Suprapubic skin (tissue), 4 donors: Measurements from ENCODE around the gene CDK5R1. TPM values are rescaled to one million over a fixed set of nuclear protein-coding genes. Genes with fewer than 3 reads are reported as not detected.

ENCODE experiments used
- DNase-seq, 2 donors: peaks; one replicate each; pipeline ENCODE4 v3.0.0-alpha.2; 2019; ENCODE audit warnings: low spot score in 2 of 2
- H3K27ac ChIP-seq: fragments of 200-600 bp; sonication (generic); one replicate; pipeline ENCODE4 v1.5.1; 2019
- H3K27me3 ChIP-seq: fragments of 200-600 bp; sonication (generic); one replicate; pipeline ENCODE4 v1.5.1; 2019
- H3K36me3 ChIP-seq: fragments of 200-600 bp; sonication (generic); one replicate; pipeline ENCODE4 v1.5.1; 2019
- H3K4me1 ChIP-seq: fragments of 200-600 bp; sonication (generic); one replicate; pipeline ENCODE4 v1.5.1; 2019
- H3K4me3 ChIP-seq: fragments of 200-600 bp; sonication (generic); one replicate; pipeline ENCODE4 v1.5.1; 2019; ENCODE audit warnings: mild to moderate bottlenecking
- H3K9me3 ChIP-seq: fragments of 200-600 bp; sonication (generic); one replicate; pipeline ENCODE4 v1.5.1; 2019
- EP300 ChIP-seq: sonication (generic); formaldehyde crosslinking; IDR thresholded peaks from one replicate; pipeline ENCODE4 v1.6.1; 2017; ENCODE audit warnings: antibody characterized with exemption
- POLR2A ChIP-seq, 2 donors: fragments of 450-650 bp; IDR thresholded peaks; one replicate each; pipeline ENCODE4 v1.6.1; 2017; ENCODE audit warnings: antibody characterized with exemption in 2 of 2, mild to moderate bottlenecking in 2 of 2, moderate library complexity in 2 of 2
- POLR2AphosphoS5 ChIP-seq, 3 donors: sonication (generic); formaldehyde crosslinking; IDR thresholded peaks; one replicate each; pipeline ENCODE4 v1.6.1; 2017; ENCODE audit warnings: antibody characterized with exemption in 3 of 3
- WGBS: methylation state at CpG from one replicate; pipeline ENCODE4 v1.1.5; 2018; 5-methylcytosine and 5-hydroxymethylcytosine counted together
- total RNA-seq, 4 donors: library from RNA; depleted of rRNA; stranded (reverse); fragments of >200 nt; gene quantifications; one replicate each; pipeline ENCODE4 v1.1.0, GENCODE V29; 2016
- TF ChIP-seq, protein P1 (sequence below), 2 donors: fragments of 200-600 bp in 1 of 2; fragments of 450-650 bp in 1 of 2; sonication (generic) in 1 of 2; IDR thresholded peaks; one replicate each; pipeline ENCODE4 v1.5.1; 2016 to 2019; ENCODE audit warnings: antibody characterized with exemption in 2 of 2, mild to moderate bottlenecking in 1 of 2, moderate library complexity in 1 of 2

Gene CDK5R1
- total RNA-seq, 4 donors from 2014 or later = 3.5 to 6.9 (median 5.5) TPM

GRCh38 chr17:32528825-32529224, 42.0 kb downstream of the CDK5R1 start:
- 92% methylated on average over 7 of the region's 7 CpGs for WGBS
- no peak overlapping the region for H3K4me3 ChIP-seq
- TF ChIP-seq EP300 (no peak), POLR2A (IDR thresholded peaks at IDR 0.05) (no peak), POLR2AphosphoS5 (IDR thresholded peaks at IDR 0.05) (no peak)
- TF ChIP-seq, protein P1, sequence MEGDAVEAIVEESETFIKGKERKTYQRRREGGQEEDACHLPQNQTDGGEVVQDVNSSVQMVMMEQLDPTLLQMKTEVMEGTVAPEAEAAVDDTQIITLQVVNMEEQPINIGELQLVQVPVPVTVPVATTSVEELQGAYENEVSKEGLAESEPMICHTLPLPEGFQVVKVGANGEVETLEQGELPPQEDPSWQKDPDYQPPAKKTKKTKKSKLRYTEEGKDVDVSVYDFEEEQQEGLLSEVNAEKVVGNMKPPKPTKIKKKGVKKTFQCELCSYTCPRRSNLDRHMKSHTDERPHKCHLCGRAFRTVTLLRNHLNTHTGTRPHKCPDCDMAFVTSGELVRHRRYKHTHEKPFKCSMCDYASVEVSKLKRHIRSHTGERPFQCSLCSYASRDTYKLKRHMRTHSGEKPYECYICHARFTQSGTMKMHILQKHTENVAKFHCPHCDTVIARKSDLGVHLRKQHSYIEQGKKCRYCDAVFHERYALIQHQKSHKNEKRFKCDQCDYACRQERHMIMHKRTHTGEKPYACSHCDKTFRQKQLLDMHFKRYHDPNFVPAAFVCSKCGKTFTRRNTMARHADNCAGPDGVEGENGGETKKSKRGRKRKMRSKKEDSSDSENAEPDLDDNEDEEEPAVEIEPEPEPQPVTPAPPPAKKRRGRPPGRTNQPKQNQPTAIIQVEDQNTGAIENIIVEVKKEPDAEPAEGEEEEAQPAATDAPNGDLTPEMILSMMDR (IDR thresholded peaks at IDR 0.05) = no peak
- H3K4me1 ChIP-seq = no peaks in the 10 kb centered on the region
- H3K36me3 ChIP-seq = no peaks in the 10 kb centered on the region
- no peaks in the 10 kb centered on the region for H3K9me3 ChIP-seq
- DNase-seq = no peak
- no peak overlapping the region for H3K27ac ChIP-seq
- no peaks in the 10 kb centered on the region for H3K27me3 ChIP-seq

DNA sequence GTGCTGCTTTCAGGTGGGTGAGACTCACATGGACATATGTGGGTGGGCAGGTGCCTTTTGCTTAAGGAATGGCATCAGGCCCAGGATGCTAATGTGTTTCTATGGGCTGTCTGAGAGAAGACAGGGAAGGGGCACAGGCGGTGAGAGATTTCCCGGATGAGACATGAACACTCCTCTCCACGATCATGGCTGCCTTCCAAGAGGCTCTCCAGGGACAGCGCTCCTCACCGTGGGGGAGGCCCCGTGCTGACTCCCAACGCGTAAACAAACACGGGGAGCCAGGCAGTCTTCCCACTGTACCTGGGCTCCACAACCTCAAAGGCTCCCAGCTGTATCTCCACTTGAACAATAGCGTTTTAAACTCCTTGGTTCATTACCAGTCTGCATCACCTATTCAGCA, 42.8 kb downstream of the CDK5R1 start:
- TF ChIP-seq, protein P1 (IDR thresholded peaks at IDR 0.05) = no peak
- TF ChIP-seq POLR2AphosphoS5 (IDR thresholded peaks at IDR 0.05) (no peak), POLR2A (IDR thresholded peaks at IDR 0.05) (no peak), EP300 (no peak)
- 82% methylated on average over 10 of the region's 10 CpGs for WGBS
- H3K4me3 ChIP-seq = no peak overlapping the region
- no peaks in the 10 kb centered on the region for H3K9me3 ChIP-seq
- no peaks in the 10 kb centered on the region for H3K27me3 ChIP-seq
- H3K27ac ChIP-seq = no peak overlapping the region
- DNase-seq = no peak
- no peaks in the 10 kb centered on the region for H3K4me1 ChIP-seq
- H3K36me3 ChIP-seq = no peaks in the 10 kb centered on the region

DNA sequence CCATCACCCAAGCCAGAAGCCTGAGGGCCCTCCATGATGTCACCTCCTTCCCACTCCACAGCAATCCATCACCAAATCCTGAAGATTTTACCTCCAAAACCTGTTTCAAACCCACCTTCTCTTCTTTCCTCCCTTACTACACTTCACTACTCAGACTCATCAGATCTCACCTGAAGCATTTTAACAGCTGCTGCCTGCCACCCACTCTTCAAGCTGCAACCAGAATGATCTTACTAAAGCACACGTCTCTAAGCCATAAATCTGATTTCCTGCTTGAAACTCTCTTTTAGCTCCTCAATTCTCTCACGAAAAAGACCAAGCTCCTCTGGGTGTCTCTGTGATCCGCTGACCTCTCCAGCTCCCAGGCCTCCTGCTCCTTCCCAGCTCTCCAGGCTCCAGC, 46.5 kb downstream of the CDK5R1 start:
- Histone ChIP-seq H3K36me3 (no peaks in the 10 kb centered on the region), H3K27ac (no peak overlapping the region), H3K9me3 (no peaks in the 10 kb centered on the region), H3K27me3 (no peaks in the 10 kb centered on the region), H3K4me3 (no peak overlapping the region), H3K4me1 (no peaks in the 10 kb centered on the region)
- DNase-seq = no peak
- WGBS = 90% methylated on average over 3 of the region's 3 CpGs
- TF ChIP-seq EP300 (no peak), POLR2A (IDR thresholded peaks at IDR 0.05) (no peak), POLR2AphosphoS5 (IDR thresholded peaks at IDR 0.05) (no peak)
- TF ChIP-seq, protein P1 (IDR thresholded peaks at IDR 0.05) = no peak

GRCh38 chr17:32536736-32537643, 50.2 kb downstream of the CDK5R1 start:
- TF ChIP-seq POLR2AphosphoS5 (IDR thresholded peaks at IDR 0.05) (no peak), POLR2A (IDR thresholded peaks at IDR 0.05) (no peak), EP300 (no peak)
- TF ChIP-seq, protein P1 (IDR thresholded peaks at IDR 0.05) = no peak
- Histone ChIP-seq H3K36me3 (no peaks in the 10 kb centered on the region), H3K4me1 (no peaks in the 10 kb centered on the region), H3K9me3 (no peaks in the 10 kb centered on the region), H3K27ac (no peak overlapping the region), H3K27me3 (no peaks in the 10 kb centered on the region), H3K4me3 (no peak overlapping the region)
- no peak for DNase-seq
- 68% methylated on average over 8 of the region's 8 CpGs for WGBS

Other genes with a start within 250 kb of the CDK5R1 start
- 1 to 10 TPM in 1 of 4 donors, under 1 TPM in 2, not detected in 1; 0.31 to 1.7 (median 0.34) TPM for gene RHBDL3, start 221.2 kb upstream of the CDK5R1 start, total RNA-seq
- gene C17orf75, start 144.8 kb upstream of the CDK5R1 start, total RNA-seq = 10 to 100 TPM in 1 of 4 donors, 1 to 10 TPM in 3; 4.1 to 12.4 (median 8.3) TPM
- 100 to 1,000 TPM; 124 to 316 (median 141) TPM for gene ZNF207, start 136.8 kb upstream of the CDK5R1 start, total RNA-seq
- 10 to 100 TPM; 52.3 to 59.9 (median 57.7) TPM for gene PSMD11, start 42.5 kb upstream of the CDK5R1 start, total RNA-seq